Astrocyte (in vitro differentiated cells and primary cell): ENCODE measurements around the gene ZBTB16.

Experiments
- EZH2 ChIP-seq: IDR thresholded peaks from 2 replicates; pipeline ENCODE4 v1.6.1; 2012; ENCODE audit warnings: mild to moderate bottlenecking, low read length, inconsistent platforms; ENCODE audit not compliant: insufficient read depth
- TF ChIP-seq, protein P1 (sequence below): IDR thresholded peaks from 2 replicates; pipeline ENCODE4 v1.5.1; 2011; ENCODE audit warnings: low read depth, mild to moderate bottlenecking, inconsistent platforms, low read length, moderate library complexity; ENCODE audit not compliant: insufficient read depth

GRCh38 chr11:114193730-114194679, 134.5 kb downstream of the ZBTB16 start:
- TF ChIP-seq, protein P1, sequence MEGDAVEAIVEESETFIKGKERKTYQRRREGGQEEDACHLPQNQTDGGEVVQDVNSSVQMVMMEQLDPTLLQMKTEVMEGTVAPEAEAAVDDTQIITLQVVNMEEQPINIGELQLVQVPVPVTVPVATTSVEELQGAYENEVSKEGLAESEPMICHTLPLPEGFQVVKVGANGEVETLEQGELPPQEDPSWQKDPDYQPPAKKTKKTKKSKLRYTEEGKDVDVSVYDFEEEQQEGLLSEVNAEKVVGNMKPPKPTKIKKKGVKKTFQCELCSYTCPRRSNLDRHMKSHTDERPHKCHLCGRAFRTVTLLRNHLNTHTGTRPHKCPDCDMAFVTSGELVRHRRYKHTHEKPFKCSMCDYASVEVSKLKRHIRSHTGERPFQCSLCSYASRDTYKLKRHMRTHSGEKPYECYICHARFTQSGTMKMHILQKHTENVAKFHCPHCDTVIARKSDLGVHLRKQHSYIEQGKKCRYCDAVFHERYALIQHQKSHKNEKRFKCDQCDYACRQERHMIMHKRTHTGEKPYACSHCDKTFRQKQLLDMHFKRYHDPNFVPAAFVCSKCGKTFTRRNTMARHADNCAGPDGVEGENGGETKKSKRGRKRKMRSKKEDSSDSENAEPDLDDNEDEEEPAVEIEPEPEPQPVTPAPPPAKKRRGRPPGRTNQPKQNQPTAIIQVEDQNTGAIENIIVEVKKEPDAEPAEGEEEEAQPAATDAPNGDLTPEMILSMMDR: no peak
- no peak for TF ChIP-seq EZH2
